Tibial nerve (tissue), 4 donors: ENCODE results near the gene KLHDC10.
A peak's percentile ranks its signal among the peaks of the same experiment; 100 is the strongest.

ENCODE experiments used
- EP300 ChIP-seq, 2 donors: sonication (generic); formaldehyde crosslinking; IDR thresholded peaks; one replicate each; pipeline ENCODE4 v1.6.1; 2017; ENCODE audit warnings: antibody characterized with exemption in 2 of 2, mild to moderate bottlenecking in 1 of 2
- TF ChIP-seq, protein P1 (sequence below), 5 experiments: fragments of 200-600 bp in 3 of 5; fragments of 450-650 bp in 2 of 5; sonication (generic) in 3 of 5; IDR thresholded peaks; one replicate each; pipeline ENCODE4 v1.5.1; 2016 to 2019; ENCODE audit warnings: antibody characterized with exemption in 5 of 5, mild to moderate bottlenecking in 3 of 5, moderate library complexity in 2 of 5

DNA sequence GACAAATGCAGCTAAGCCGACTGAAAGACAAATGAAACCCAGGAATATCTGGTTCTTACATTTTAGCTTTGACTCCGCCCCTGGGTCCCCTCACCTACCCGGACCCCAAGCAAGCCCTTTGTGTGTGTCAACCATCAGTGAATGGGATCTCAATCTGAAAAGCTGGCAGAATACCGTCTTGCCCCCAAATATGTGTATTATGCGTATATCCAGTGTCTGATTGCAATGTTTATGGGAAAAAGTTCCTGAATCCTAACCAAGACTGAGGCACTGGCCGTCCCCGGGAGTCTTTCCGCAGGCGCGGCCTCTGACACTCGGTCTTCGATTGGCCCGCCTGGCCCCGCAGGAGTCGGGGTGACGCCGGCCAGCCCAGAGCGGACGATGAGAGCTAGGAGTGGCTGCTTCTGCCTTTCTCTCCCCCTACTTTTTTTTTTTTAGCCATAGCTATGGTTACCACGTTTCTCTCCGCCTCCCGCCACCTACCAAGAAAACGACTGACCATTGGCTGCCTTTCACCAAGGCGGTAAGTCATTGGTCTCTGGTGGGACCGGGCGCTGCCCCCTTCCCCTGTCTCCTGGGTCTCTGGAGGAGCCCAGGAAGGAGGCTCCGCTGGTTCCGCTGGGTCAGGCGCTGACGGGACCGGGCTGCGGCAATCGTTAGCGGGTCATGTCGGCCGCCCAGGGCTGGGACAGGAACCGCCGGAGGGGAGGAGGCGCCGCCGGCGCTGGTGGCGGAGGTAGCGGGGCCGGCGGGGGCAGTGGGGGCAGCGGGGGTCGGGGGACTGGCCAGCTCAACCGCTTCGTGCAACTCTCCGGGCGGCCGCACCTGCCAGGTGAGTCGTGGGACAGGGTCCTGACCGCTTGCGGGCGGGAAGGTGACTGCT, at the start of gene KLHDC10:
- TF ChIP-seq, protein P1, sequence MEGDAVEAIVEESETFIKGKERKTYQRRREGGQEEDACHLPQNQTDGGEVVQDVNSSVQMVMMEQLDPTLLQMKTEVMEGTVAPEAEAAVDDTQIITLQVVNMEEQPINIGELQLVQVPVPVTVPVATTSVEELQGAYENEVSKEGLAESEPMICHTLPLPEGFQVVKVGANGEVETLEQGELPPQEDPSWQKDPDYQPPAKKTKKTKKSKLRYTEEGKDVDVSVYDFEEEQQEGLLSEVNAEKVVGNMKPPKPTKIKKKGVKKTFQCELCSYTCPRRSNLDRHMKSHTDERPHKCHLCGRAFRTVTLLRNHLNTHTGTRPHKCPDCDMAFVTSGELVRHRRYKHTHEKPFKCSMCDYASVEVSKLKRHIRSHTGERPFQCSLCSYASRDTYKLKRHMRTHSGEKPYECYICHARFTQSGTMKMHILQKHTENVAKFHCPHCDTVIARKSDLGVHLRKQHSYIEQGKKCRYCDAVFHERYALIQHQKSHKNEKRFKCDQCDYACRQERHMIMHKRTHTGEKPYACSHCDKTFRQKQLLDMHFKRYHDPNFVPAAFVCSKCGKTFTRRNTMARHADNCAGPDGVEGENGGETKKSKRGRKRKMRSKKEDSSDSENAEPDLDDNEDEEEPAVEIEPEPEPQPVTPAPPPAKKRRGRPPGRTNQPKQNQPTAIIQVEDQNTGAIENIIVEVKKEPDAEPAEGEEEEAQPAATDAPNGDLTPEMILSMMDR (IDR thresholded peaks at IDR 0.05) = peak in 1 of 5 experiments; percentile 52
- TF ChIP-seq EP300 (IDR thresholded peaks at IDR 0.05) = peak; percentile 82 to 95
